GM12892 (cell line): ENCODE measurements around the gene ALDH2.

Source experiments
- POLR2A ChIP-seq: IDR thresholded peaks from 2 replicates; pipeline ENCODE4 v1.6.1; 2011; ENCODE audit warnings: low read depth, low read length, control low read depth
- POLR2AphosphoS5 ChIP-seq: IDR thresholded peaks from 2 replicates; pipeline ENCODE4 v1.6.1; 2011; ENCODE audit warnings: low read depth, low read length, control low read depth
- TAF1 ChIP-seq: IDR thresholded peaks from 2 replicates; pipeline ENCODE4 v1.6.1; 2011; ENCODE audit warnings: low read depth, mild to moderate bottlenecking, control low read depth, low read length, borderline replicate concordance

GRCh38 chr12:111788178-111788654 lies 21.5 kb downstream of the ALDH2 start:
- no peak for TF ChIP-seq POLR2A
- no peak for TF ChIP-seq POLR2AphosphoS5
- no peak for TF ChIP-seq TAF1
